Hepatocyte (in vitro differentiated cells): ENCODE measurements around the gene KCTD17. TPM values are rescaled to one million over a fixed set of nuclear protein-coding genes. Genes with fewer than 3 reads are reported as not detected.

ENCODE experiments used
- DNase-seq: peaks from one replicate; pipeline ENCODE4 v3.0.0-alpha.2; 2016; ENCODE audit warnings: low spot score
- H2AFZ ChIP-seq: fragments of 200-600 bp; sonication (generic); 2 replicates; pipeline ENCODE4 v1.6.0; 2016; ENCODE audit warnings: antibody characterized with exemption, mild to moderate bottlenecking
- H3K27ac ChIP-seq: fragments of 200-600 bp; sonication (generic); 2 replicates; pipeline ENCODE4 v1.5.1; 2016; ENCODE audit warnings: mild to moderate bottlenecking
- H3K27me3 ChIP-seq: fragments of 200-600 bp; sonication (generic); 2 replicates; pipeline ENCODE4 v1.6.1; 2016
- H3K36me3 ChIP-seq: fragments of 200-600 bp; sonication (generic); replicated peaks from 2 replicates; pipeline ENCODE4 v1.5.1; 2016; ENCODE audit warnings: low read depth; ENCODE audit not compliant: insufficient read depth
- H3K4me1 ChIP-seq: fragments of 200-600 bp; sonication (generic); 2 replicates; pipeline ENCODE4 v1.5.1; 2016; ENCODE audit warnings: mild to moderate bottlenecking, moderate library complexity; ENCODE audit not compliant: insufficient read depth
- H3K4me2 ChIP-seq: fragments of 200-600 bp; sonication (generic); 2 replicates; pipeline ENCODE4 v1.6.0; 2016
- H3K4me3 ChIP-seq: fragments of 200-600 bp; sonication (generic); 2 replicates; pipeline ENCODE4 v1.5.1; 2016; ENCODE audit warnings: mild to moderate bottlenecking
- H3K79me2 ChIP-seq: fragments of 200-600 bp; sonication (generic); 2 replicates; pipeline ENCODE4 v1.6.0; 2017; ENCODE audit warnings: mild to moderate bottlenecking
- H3K9me2 ChIP-seq: fragments of 200-600 bp; sonication (generic); replicated peaks from 2 replicates; pipeline ENCODE4 v1.6.0; 2017; ENCODE audit warnings: mild to moderate bottlenecking; ENCODE audit not compliant: insufficient read depth
- H3K9me3 ChIP-seq: fragments of 200-600 bp; sonication (generic); 2 replicates; pipeline ENCODE4 v1.5.1; 2016; ENCODE audit warnings: low read depth, mild to moderate bottlenecking
- H4K20me1 ChIP-seq: fragments of 200-600 bp; sonication (generic); 2 replicates; pipeline ENCODE4 v1.6.0; 2016; ENCODE audit warnings: mild to moderate bottlenecking; ENCODE audit not compliant: insufficient read depth, poor library complexity, severe bottlenecking
- EZH2 ChIP-seq: fragments of 200-600 bp; sonication (generic); IDR thresholded peaks from 2 replicates; pipeline ENCODE4 v1.6.1; 2016; ENCODE audit warnings: antibody characterized with exemption, mild to moderate bottlenecking, borderline replicate concordance
- EZH2phosphoT487 ChIP-seq: fragments of 200-600 bp; sonication (generic); IDR thresholded peaks from one replicate; pipeline ENCODE4 v1.6.1; 2018; ENCODE audit warnings: antibody characterized with exemption, mild to moderate bottlenecking, low read depth, moderate library complexity; ENCODE audit not compliant: unreplicated experiment, severe bottlenecking
- WGBS: methylation state at CpG from one replicate; pipeline ENCODE4 v1.1.6; 2016; ENCODE audit warnings: low lambda C conversion rate; ENCODE audit errors: missing lambda C conversion rate; 5-methylcytosine and 5-hydroxymethylcytosine counted together
- polyA plus RNA-seq: library from polyadenylated mRNA; unstranded; fragments of >200 nt; fragmentation: Nextera tagmentation; extraction: Ambion mirVana; gene quantifications from 2 replicates; pipeline ENCODE4 v1.2.1, GENCODE V29; 2016
- total RNA-seq: library from RNA; depleted of rRNA; stranded (reverse); fragments of >200 nt; gene quantifications from 2 replicates; pipeline ENCODE4 v1.2.3, GENCODE V29; 2014
- TF ChIP-seq, protein P1 (sequence below): fragments of 200-600 bp; sonication (generic); IDR thresholded peaks from 2 replicates; pipeline ENCODE4 v1.5.1; 2016; ENCODE audit warnings: antibody characterized with exemption, mild to moderate bottlenecking; ENCODE audit not compliant: poor library complexity

Gene KCTD17
- total and polyA plus RNA-seq, 2 experiments from 2014 or later: 15.2 to 25.4 TPM

GRCh38 chr22:37088108-37088605 is 36.6 kb downstream of the KCTD17 start:
- no peak overlapping the region for H3K4me3 ChIP-seq
- no peak overlapping the region for H3K27ac ChIP-seq
- H2AFZ ChIP-seq: no peak overlapping the region
- no peaks in the 10 kb centered on the region for H3K9me3 ChIP-seq
- DNase-seq: peak; percentile 49
- H3K79me2 ChIP-seq: no peaks in the 10 kb centered on the region
- no peaks in the 10 kb centered on the region for H3K27me3 ChIP-seq
- H3K4me2 ChIP-seq: no peak overlapping the region
- H3K36me3 ChIP-seq: no peaks in the 10 kb centered on the region
- TF ChIP-seq EZH2: no peak
- TF ChIP-seq, protein P1, sequence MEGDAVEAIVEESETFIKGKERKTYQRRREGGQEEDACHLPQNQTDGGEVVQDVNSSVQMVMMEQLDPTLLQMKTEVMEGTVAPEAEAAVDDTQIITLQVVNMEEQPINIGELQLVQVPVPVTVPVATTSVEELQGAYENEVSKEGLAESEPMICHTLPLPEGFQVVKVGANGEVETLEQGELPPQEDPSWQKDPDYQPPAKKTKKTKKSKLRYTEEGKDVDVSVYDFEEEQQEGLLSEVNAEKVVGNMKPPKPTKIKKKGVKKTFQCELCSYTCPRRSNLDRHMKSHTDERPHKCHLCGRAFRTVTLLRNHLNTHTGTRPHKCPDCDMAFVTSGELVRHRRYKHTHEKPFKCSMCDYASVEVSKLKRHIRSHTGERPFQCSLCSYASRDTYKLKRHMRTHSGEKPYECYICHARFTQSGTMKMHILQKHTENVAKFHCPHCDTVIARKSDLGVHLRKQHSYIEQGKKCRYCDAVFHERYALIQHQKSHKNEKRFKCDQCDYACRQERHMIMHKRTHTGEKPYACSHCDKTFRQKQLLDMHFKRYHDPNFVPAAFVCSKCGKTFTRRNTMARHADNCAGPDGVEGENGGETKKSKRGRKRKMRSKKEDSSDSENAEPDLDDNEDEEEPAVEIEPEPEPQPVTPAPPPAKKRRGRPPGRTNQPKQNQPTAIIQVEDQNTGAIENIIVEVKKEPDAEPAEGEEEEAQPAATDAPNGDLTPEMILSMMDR: no peak
- no peak for TF ChIP-seq EZH2phosphoT487
- no peaks in the 10 kb centered on the region for H3K9me2 ChIP-seq
- WGBS: 68% methylated on average over 6 of the region's 6 CpGs
- no peaks in the 10 kb centered on the region for H3K4me1 ChIP-seq
- no peaks in the 10 kb centered on the region for H4K20me1 ChIP-seq

DNA sequence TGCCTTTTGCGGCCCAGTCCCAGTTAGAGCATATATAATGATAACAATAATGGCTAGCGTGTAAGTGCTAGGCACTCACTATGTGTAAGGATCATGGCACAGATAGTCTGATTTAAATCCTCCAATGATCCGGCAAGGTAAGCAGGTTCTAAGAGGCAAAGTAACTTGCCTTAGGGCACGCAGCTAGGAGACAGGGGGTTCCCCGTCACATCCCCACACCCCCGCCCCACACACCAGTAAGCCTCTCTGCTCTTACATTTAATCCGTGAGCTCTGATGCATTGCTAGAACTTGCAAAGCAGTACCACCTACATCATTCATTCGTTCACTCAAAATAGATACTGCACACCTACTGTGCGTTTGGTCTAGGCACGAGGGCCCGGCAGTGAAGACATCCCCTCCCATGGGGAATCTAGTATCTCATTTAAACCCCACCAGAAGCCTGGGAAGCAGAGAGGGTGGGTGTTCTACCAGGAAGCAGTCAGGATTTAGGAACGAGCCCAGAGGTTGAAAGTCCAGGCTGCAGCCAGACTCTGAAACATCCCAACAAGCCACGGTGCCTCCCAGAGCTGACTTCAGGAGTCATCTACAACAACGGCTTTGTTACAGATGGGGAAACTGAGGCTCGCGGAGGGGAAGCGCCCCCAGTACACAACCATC is 37.3 kb downstream of the KCTD17 start:
- Histone ChIP-seq H4K20me1 (no peaks in the 10 kb centered on the region), H3K27ac (no peak overlapping the region), H3K36me3 (no peaks in the 10 kb centered on the region), H3K4me1 (no peaks in the 10 kb centered on the region), H3K4me2 (no peak overlapping the region), H3K9me3 (no peaks in the 10 kb centered on the region), H3K9me2 (no peaks in the 10 kb centered on the region), H3K79me2 (no peaks in the 10 kb centered on the region), H3K27me3 (no peaks in the 10 kb centered on the region), H3K4me3 (no peak overlapping the region), H2AFZ (no peak overlapping the region)
- DNase-seq: no peak
- 86% methylated on average over 17 of the region's 17 CpGs for WGBS
- TF ChIP-seq EZH2phosphoT487 (no peak), EZH2 (no peak)
- TF ChIP-seq, protein P1: no peak

- DNase-seq: no peak
- H4K20me1 ChIP-seq: no peaks in the 10 kb centered on the region
- H3K9me3 ChIP-seq: no peaks in the 10 kb centered on the region
- no peaks in the 10 kb centered on the region for H3K79me2 ChIP-seq
- H3K27ac ChIP-seq: no peak overlapping the region
- WGBS: 88% methylated on average over 12 of the region's 12 CpGs
- H3K9me2 ChIP-seq: no peaks in the 10 kb centered on the region
- no peaks in the 10 kb centered on the region for H3K4me1 ChIP-seq
- no peak overlapping the region for H2AFZ ChIP-seq
- no peaks in the 10 kb centered on the region for H3K36me3 ChIP-seq
- TF ChIP-seq, protein P1: no peak
- TF ChIP-seq EZH2phosphoT487 (no peak), EZH2 (no peak)
- H3K4me2 ChIP-seq: no peak overlapping the region
- no peak overlapping the region for H3K4me3 ChIP-seq
- no peaks in the 10 kb centered on the region for H3K27me3 ChIP-seq
These were observed 37.9 kb downstream of the KCTD17 start for GRCh38 chr22:37089434-37089833.
